HEK293 (cell line): ENCODE results near the gene SHISA9.

Experiments used
- CTCF ChIA-PET: fragments of 350-600 bp; formaldehyde crosslinking; extraction: SDS; loops from one replicate; lab custom pipeline; 2021; ENCODE audit warnings: antibody characterized with exemption; lab: Yijun Ruan, JAX
- POLR2A ChIA-PET: fragments of 300-600 bp; formaldehyde crosslinking; extraction: SDS; loops from one replicate; lab custom pipeline; 2020; ENCODE audit warnings: antibody characterized with exemption, inconsistent platforms; lab: Yijun Ruan, JAX
- H3K27ac ChIP-seq: fragments of 200-500 bp; sonication (Bioruptor generic); 2 replicates; pipeline ENCODE4 v1.5.1; 2014; ENCODE audit warnings: low read depth, low read length, control low read depth, inconsistent platforms; ENCODE audit errors: extremely low read depth
- H3K36me3 ChIP-seq, 2 experiments: fragments of 200-500 bp in 1 of 2; sonication (Bioruptor generic) in 1 of 2; 1 replicate in 1 of 2; 2 replicates in 1 of 2; pipeline ENCODE4 v1.5.1; 2014 to 2017; ENCODE audit warnings: inconsistent platforms in 2 of 2, low read length in 2 of 2; ENCODE audit not compliant: control insufficient read depth in 2 of 2, insufficient read depth in 1 of 2
- H3K4me1 ChIP-seq: fragments of 200-500 bp; sonication (Bioruptor generic); 2 replicates; pipeline ENCODE4 v1.5.1; 2014; ENCODE audit warnings: mild to moderate bottlenecking, low read length, inconsistent platforms; ENCODE audit not compliant: control insufficient read depth, insufficient read depth
- H3K4me3 ChIP-seq: 2 replicates; pipeline ENCODE4 v1.5.1; 2011; ENCODE audit warnings: low read depth, mild to moderate bottlenecking, control low read depth, low read length, moderate library complexity
- H3K9me3 ChIP-seq: fragments of 200-500 bp; sonication (Bioruptor generic); 2 replicates; pipeline ENCODE4 v1.5.1; 2014; ENCODE audit warnings: low read depth, low read length, inconsistent platforms; ENCODE audit not compliant: control insufficient read depth, insufficient read depth
- GLIS2 ChIP-seq: fragments of 450-650 bp; formaldehyde crosslinking; IDR thresholded peaks from 2 replicates; pipeline ENCODE4 v1.5.1; 2016; ENCODE audit warnings: missing biosample characterization, missing genetic modification characterization
- KLF7 ChIP-seq: fragments of 450-650 bp; formaldehyde crosslinking; IDR thresholded peaks from 2 replicates; pipeline ENCODE4 v1.5.1; 2016; ENCODE audit warnings: missing biosample characterization, missing genetic modification characterization, borderline replicate concordance
- PRDM1 ChIP-seq: fragments of 450-650 bp; formaldehyde crosslinking; IDR thresholded peaks from 2 replicates; pipeline ENCODE4; 2016; ENCODE audit warnings: missing biosample characterization, missing genetic modification characterization
- SCRT1 ChIP-seq: fragments of 450-650 bp; formaldehyde crosslinking; IDR thresholded peaks from 2 replicates; pipeline ENCODE4 v1.5.1; 2016; ENCODE audit warnings: missing biosample characterization, missing genetic modification characterization, borderline replicate concordance
- SETDB1 ChIP-seq: IDR thresholded peaks from one replicate; pipeline ENCODE4 v1.6.1; 2017; ENCODE audit warnings: mild to moderate bottlenecking, low read length, moderate library complexity, mixed read lengths; ENCODE audit not compliant: insufficient read length
- ZFP69B ChIP-seq: fragments of 450-650 bp; formaldehyde crosslinking; IDR thresholded peaks from 2 replicates; pipeline ENCODE4 v1.5.1; 2016; ENCODE audit warnings: missing biosample characterization, missing genetic modification characterization
- ZNF211 ChIP-seq: fragments of 450-650 bp; formaldehyde crosslinking; IDR thresholded peaks from 2 replicates; pipeline ENCODE4 v1.5.1; 2016; ENCODE audit warnings: low read depth, missing biosample characterization, missing genetic modification characterization
- ZNF341 ChIP-seq: fragments of 450-650 bp; formaldehyde crosslinking; IDR thresholded peaks from 2 replicates; pipeline ENCODE4; 2016; ENCODE audit warnings: low read depth, missing biosample characterization, missing genetic modification characterization
- ZNF366 ChIP-seq: fragments of 450-650 bp; formaldehyde crosslinking; conservative IDR thresholded peaks from 2 replicates; pipeline ENCODE4 v1.5.1; 2016; ENCODE audit warnings: missing biosample characterization, missing genetic modification characterization
- ZNF544 ChIP-seq: fragments of 450-650 bp; formaldehyde crosslinking; IDR thresholded peaks from 2 replicates; pipeline ENCODE4 v1.5.0; 2017; ENCODE audit warnings: missing biosample characterization, missing genetic modification characterization
- ZNF596 ChIP-seq: fragments of 450-650 bp; IDR thresholded peaks from 2 replicates; pipeline ENCODE4 v1.5.0; 2018; ENCODE audit warnings: missing biosample characterization, mild to moderate bottlenecking, missing genetic modification characterization, moderate library complexity
- ZNF629 ChIP-seq: fragments of 450-650 bp; formaldehyde crosslinking; IDR thresholded peaks from 2 replicates; pipeline ENCODE4 v1.5.1; 2017; ENCODE audit warnings: missing biosample characterization, missing genetic modification characterization
- ZNF791 ChIP-seq: fragments of 450-650 bp; formaldehyde crosslinking; IDR thresholded peaks from 2 replicates; pipeline ENCODE4 v1.5.1; 2016; ENCODE audit warnings: missing biosample characterization, missing genetic modification characterization
- TF ChIP-seq, protein P1 (sequence below): fragments of 450-650 bp; formaldehyde crosslinking; IDR thresholded peaks from 2 replicates; pipeline ENCODE4 v1.5.1; 2016; ENCODE audit warnings: missing biosample characterization, missing genetic modification characterization
- TF ChIP-seq, protein P2 (sequence below): fragments of 450-650 bp; formaldehyde crosslinking; IDR thresholded peaks from 2 replicates; pipeline ENCODE4 v1.5.1; 2017; ENCODE audit warnings: missing biosample characterization, missing genetic modification characterization
- TF ChIP-seq, protein P3 (sequence below): fragments of 450-650 bp; formaldehyde crosslinking; IDR thresholded peaks from 2 replicates; pipeline ENCODE4 v1.5.1; 2016; ENCODE audit warnings: missing biosample characterization, missing genetic modification characterization

SHISA9 gene

DNA sequence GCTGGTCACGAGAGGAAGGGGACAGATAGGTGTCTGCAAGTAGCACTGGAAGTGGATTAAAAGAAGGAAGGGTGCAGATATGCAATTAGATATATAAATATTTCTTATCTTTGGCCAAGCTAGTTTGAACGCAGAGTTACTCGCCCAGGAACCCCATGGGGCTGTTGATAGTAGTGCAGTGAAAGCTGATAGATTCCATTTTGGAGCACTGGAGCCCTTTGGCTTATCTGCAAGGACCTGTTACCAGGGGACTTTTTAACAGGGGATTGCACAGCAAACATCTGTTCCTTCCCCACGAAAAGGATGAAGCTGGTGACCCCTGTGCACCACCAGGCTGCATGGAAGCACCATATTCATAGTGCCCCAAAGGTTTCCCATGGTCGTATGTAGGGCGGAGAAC, 218.7 kb downstream of the SHISA9 start (continued):
- TF ChIP-seq, protein P1, sequence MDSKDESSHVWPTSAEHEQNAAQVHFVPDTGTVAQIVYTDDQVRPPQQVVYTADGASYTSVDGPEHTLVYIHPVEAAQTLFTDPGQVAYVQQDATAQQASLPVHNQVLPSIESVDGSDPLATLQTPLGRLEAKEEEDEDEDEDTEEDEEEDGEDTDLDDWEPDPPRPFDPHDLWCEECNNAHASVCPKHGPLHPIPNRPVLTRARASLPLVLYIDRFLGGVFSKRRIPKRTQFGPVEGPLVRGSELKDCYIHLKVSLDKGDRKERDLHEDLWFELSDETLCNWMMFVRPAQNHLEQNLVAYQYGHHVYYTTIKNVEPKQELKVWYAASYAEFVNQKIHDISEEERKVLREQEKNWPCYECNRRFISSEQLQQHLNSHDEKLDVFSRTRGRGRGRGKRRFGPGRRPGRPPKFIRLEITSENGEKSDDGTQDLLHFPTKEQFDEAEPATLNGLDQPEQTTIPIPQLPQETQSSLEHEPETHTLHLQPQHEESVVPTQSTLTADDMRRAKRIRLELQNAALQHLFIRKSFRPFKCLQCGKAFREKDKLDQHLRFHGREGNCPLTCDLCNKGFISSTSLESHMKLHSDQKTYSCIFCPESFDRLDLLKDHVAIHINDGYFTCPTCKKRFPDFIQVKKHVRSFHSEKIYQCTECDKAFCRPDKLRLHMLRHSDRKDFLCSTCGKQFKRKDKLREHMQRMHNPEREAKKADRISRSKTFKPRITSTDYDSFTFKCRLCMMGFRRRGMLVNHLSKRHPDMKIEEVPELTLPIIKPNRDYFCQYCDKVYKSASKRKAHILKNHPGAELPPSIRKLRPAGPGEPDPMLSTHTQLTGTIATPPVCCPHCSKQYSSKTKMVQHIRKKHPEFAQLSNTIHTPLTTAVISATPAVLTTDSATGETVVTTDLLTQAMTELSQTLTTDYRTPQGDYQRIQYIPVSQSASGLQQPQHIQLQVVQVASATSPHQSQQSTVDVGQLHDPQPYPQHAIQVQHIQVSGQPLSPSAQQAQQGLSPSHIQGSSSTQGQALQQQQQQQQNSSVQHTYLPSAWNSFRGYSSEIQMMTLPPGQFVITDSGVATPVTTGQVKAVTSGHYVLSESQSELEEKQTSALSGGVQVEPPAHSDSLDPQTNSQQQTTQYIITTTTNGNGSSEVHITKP: no peak
- TF ChIP-seq SETDB1 (no peak), GLIS2 (tag by site-specific recombination) (no peak)

DNA sequence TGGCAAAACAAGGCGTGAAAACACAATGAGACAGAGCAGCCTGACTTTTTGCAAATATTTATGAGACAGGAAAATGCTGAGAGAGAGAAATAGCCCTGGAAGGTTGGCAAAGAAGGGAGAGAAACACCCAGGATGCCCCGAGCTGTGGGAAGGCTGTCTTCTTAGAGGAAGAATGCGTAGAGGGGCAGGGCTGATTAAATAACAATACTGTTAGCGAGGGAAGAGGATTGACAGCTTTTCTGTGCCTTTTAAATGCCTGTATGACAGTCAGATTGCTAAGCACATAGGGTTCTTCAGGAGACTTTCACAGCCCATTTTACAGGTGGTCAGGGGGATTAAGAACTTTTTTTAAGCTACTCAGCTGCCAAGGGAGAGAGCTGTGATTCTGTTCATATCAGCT, 219.2 kb downstream of the SHISA9 start:
- POLR2A ChIA-PET: no interaction called here
- Histone ChIP-seq H3K27ac (no peak overlapping the region), H3K4me1 (no peaks in the 10 kb centered on the region), H3K4me3 (no peak overlapping the region), H3K9me3 (no peaks in the 10 kb centered on the region), H3K36me3 (no peaks in the 10 kb centered on the region)
- CTCF ChIA-PET: no interaction called here
- TF ChIP-seq SCRT1 (tag by site-specific recombination) (no peak), ZNF211 (tag by site-specific recombination) (no peak), ZNF341 (tag by site-specific recombination) (no peak), ZNF544 (no peak), ZNF791 (no peak)
- TF ChIP-seq, protein P2, sequence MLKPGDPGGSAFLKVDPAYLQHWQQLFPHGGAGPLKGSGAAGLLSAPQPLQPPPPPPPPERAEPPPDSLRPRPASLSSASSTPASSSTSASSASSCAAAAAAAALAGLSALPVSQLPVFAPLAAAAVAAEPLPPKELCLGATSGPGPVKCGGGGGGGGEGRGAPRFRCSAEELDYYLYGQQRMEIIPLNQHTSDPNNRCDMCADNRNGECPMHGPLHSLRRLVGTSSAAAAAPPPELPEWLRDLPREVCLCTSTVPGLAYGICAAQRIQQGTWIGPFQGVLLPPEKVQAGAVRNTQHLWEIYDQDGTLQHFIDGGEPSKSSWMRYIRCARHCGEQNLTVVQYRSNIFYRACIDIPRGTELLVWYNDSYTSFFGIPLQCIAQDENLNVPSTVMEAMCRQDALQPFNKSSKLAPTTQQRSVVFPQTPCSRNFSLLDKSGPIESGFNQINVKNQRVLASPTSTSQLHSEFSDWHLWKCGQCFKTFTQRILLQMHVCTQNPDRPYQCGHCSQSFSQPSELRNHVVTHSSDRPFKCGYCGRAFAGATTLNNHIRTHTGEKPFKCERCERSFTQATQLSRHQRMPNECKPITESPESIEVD: no peak
- TF ChIP-seq, all 188 proteins: peak for 0

DNA sequence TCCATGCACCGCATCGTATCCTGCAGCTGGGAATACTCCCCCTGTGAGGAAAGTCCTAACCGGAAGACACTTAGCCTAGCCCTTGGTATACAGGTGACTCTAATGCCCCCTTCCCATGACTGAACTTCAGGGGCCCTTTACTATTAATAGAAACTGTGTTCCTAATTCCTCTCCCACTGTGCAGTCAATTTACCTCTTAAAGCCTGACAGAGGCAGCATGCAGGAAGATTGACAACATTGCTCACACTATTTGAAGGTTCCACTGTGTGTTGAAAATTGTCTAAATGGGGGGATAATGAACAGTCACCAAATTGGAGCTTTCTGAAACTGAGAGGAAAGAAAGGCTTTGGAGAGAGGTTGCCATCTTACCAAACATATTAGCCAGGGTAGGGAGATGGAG, 222.6 kb downstream of the SHISA9 start:
- Histone ChIP-seq H3K4me3 (no peak overlapping the region), H3K27ac (no peak overlapping the region), H3K4me1 (no peaks in the 10 kb centered on the region), H3K36me3 (no peaks in the 10 kb centered on the region), H3K9me3 (no peaks in the 10 kb centered on the region)
- POLR2A ChIA-PET: no interaction called here
- CTCF ChIA-PET: no interaction called here
- no peak for TF ChIP-seq ZFP69B (tag by site-specific recombination)

DNA sequence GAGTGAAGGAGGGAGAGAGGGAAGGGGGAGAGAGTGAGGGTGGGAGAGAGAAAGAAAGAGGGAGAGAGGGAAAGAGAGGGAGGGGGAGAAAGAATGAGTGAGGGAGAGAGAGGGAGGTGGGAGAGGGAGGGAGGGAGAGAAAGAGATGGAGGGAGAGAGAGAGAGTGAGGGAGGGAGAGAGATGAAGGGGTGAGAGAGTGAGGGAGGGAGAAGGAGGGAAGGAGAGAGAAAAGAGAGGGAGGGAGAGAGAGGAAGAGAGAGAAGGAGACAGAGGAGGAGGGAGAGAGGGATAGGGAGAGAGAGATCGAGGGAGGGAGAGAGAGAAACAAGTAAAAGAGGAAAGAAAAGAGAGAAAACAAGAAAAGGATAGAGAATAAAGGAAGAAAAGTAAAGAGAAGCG, 225.7 kb downstream of the SHISA9 start:
- no peak overlapping the region for H3K4me3 ChIP-seq
- H3K27ac ChIP-seq: no peak overlapping the region
- ChIA-PET CTCF (no interaction called here), POLR2A (no interaction called here)
- TF ChIP-seq, protein P3, sequence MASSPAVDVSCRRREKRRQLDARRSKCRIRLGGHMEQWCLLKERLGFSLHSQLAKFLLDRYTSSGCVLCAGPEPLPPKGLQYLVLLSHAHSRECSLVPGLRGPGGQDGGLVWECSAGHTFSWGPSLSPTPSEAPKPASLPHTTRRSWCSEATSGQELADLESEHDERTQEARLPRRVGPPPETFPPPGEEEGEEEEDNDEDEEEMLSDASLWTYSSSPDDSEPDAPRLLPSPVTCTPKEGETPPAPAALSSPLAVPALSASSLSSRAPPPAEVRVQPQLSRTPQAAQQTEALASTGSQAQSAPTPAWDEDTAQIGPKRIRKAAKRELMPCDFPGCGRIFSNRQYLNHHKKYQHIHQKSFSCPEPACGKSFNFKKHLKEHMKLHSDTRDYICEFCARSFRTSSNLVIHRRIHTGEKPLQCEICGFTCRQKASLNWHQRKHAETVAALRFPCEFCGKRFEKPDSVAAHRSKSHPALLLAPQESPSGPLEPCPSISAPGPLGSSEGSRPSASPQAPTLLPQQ (tag by site-specific recombination): no peak
- TF ChIP-seq KLF7 (no peak), ZNF366 (tag by site-specific recombination) (0 out of 2 replicates have a peak, but pooled peaks have one; percentile 13), PRDM1 (tag by site-specific recombination) (peak; percentile 79), ZNF596 (0 out of 2 replicates have a peak, but pooled peaks have one; percentile 1), ZNF629 (tag by site-specific recombination) (no peak)
- H3K4me1 ChIP-seq: no peaks in the 10 kb centered on the region
- no peaks in the 10 kb centered on the region for H3K36me3 ChIP-seq
- H3K9me3 ChIP-seq: no peaks in the 10 kb centered on the region
